ENCODE results near the gene TBCK. TPM values are rescaled to one million over a fixed set of nuclear protein-coding genes. Genes with fewer than 3 reads are reported as not detected.

The TBCK gene
- total and polyA plus RNA-seq, 2 of the 13 experiments (the other 11 are each of a cell fraction or from before 2014, with no cell fraction given) = 51.0 to 62.4 TPM

DNA sequence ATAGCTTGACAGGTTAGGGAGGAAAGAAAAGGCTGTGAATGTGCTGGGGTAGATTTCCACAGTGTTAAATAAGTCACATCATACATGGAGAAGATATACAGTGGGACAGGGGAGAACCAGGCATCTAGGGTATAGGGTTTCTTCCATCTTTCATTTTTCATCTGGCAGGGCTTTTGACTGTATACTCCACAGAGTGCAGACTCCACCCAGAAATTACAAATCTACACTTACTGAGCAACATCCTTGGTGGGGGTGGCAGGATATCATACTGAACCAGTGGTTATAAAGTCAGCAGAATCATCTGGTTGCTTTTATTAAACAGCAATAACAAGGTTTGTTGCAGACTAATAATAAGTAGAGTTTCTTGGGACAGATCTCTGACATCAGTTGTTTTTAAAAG lies 266.5 kb downstream of the TBCK start:
- TF ChIP-seq NRL (CRISPR knock-in tag; IDR thresholded peaks at IDR 0.05; ENCODE audit: borderline replicate concordance) (no peak), ZSCAN21 (CRISPR knock-in tag; IDR thresholded peaks at IDR 0.05; ENCODE audit: borderline replicate concordance) (no peak), KLF16 (CRISPR knock-in tag; IDR thresholded peaks at IDR 0.05) (no peak), RFX1 (IDR thresholded peaks at IDR 0.05) (no peak), ZNF44 (CRISPR knock-in tag; IDR thresholded peaks at IDR 0.05) (no peak), THAP7 (CRISPR knock-in tag; IDR thresholded peaks at IDR 0.05) (no peak), HNRNPH1 (optimal IDR thresholded peaks at IDR 0.05; ENCODE audit: low read depth, low read length) (no peak), RBFOX2 (IDR thresholded peaks at IDR 0.05; ENCODE audit: low read depth, low read length) (no peak), TGIF2 (CRISPR knock-in tag; IDR thresholded peaks at IDR 0.05) (no peak), TCF12 (IDR thresholded peaks at IDR 0.05) (no peak), TCF12 (CRISPR knock-in tag; IDR thresholded peaks at IDR 0.05) (no peak), E2F2 (CRISPR knock-in tag; IDR thresholded peaks at IDR 0.05; ENCODE audit: borderline replicate concordance) (no peak), ZNF441 (CRISPR knock-in tag; IDR thresholded peaks at IDR 0.05; ENCODE audit: borderline replicate concordance) (no peak), ZNF468 (CRISPR knock-in tag; IDR thresholded peaks at IDR 0.05) (no peak), NFYC (CRISPR knock-in tag; IDR thresholded peaks at IDR 0.05) (no peak), ZKSCAN8 (CRISPR knock-in tag; IDR thresholded peaks at IDR 0.05; ENCODE audit: borderline replicate concordance) (no peak), ZBTB38 (CRISPR knock-in tag; IDR thresholded peaks at IDR 0.05) (no peak), ZBTB2 (CRISPR knock-in tag; IDR thresholded peaks at IDR 0.05; ENCODE audit: low read depth) (no peak)
- DNase-seq (ENCODE audit: low spot score) (no peak), FAIRE-seq (no peak), ATAC-seq (no peak)
- H3K27me3 ChIP-seq (ENCODE audit: control insufficient read depth in 1 of 2, insufficient read depth in 2 of 2, low read length in 2 of 2) = no peaks in the 10 kb centered on the region
- in situ Hi-C loops (cut with HindIII; ENCODE audit: extremely low pct_ligation_motif_present, low pct_unique_long_range_greater_than_20kb) = no loop called here
- no peak overlapping the region for H3K9ac ChIP-seq (ENCODE audit: insufficient read depth, low read depth, low read length)
- H3K4me2 ChIP-seq (ENCODE audit: low read depth, low read length) = no peak overlapping the region
- ChIA-PET CTCF (ENCODE audit: low intra/inter-chr PET ratio, low total read pairs) (no interaction called here), POLR2A (no interaction called here)
- H3K9me3 ChIP-seq (ENCODE audit: low read length) = no peaks in the 10 kb centered on the region
- H3K4me1 ChIP-seq (ENCODE audit: insufficient read depth, low read length) = no peaks in the 10 kb centered on the region
- H3K79me2 ChIP-seq (ENCODE audit: insufficient read depth, low read length) = no peaks in the 10 kb centered on the region
- intact Hi-C loops (cut with micrococcal nuclease; ENCODE audit: unreplicated experiment) = no loop called here
- peaks cover 7 to 24% of the 10 kb centered on the region in 2 experiments; a peak in 4 of 5 replicates for H3K36me3 ChIP-seq (replicated peaks in 1 of 2; ENCODE audit: control insufficient read depth in 1 of 2, insufficient read depth in 2 of 2, low read length in 2 of 2)
- no peak overlapping the region for H2AFZ ChIP-seq (ENCODE audit: low read length)
- no TSS peak for BruUV-seq (replicated peaks)
- H3K4me3 ChIP-seq (replicated peaks in 1 of 3; ENCODE audit: insufficient read depth in 1 of 3, low read depth in 2 of 3, low read length in 3 of 3) = no peak overlapping the region
- H3K27ac ChIP-seq (ENCODE audit: extremely low read length, insufficient read depth, low read length) = no peak overlapping the region
- H4K20me1 ChIP-seq (ENCODE audit: insufficient read depth, low read length) = no peaks in the 10 kb centered on the region
